HEK293 (cell line): Measurements from ENCODE around the gene TOR2A.
A peak's percentile ranks its signal among the peaks of the same experiment; 100 is the strongest.

ENCODE experiments used
- GLI2 ChIP-seq: fragments of 450-650 bp; formaldehyde crosslinking; IDR thresholded peaks from 2 replicates; pipeline ENCODE4; 2017; ENCODE audit warnings: missing biosample characterization, missing genetic modification characterization, low read depth, borderline replicate concordance
- GLIS2 ChIP-seq: fragments of 450-650 bp; formaldehyde crosslinking; IDR thresholded peaks from 2 replicates; pipeline ENCODE4 v1.5.1; 2016; ENCODE audit warnings: missing biosample characterization, missing genetic modification characterization
- KLF8 ChIP-seq: fragments of 450-650 bp; formaldehyde crosslinking; IDR thresholded peaks from 2 replicates; pipeline ENCODE4 v1.5.1; 2016; ENCODE audit warnings: missing biosample characterization, missing genetic modification characterization
- PRDM1 ChIP-seq: fragments of 450-650 bp; formaldehyde crosslinking; IDR thresholded peaks from 2 replicates; pipeline ENCODE4; 2016; ENCODE audit warnings: missing biosample characterization, missing genetic modification characterization
- REST ChIP-seq: fragments of 450-650 bp; formaldehyde crosslinking; IDR thresholded peaks from 2 replicates; pipeline ENCODE4 v1.5.1; 2016; ENCODE audit warnings: missing biosample characterization, missing genetic modification characterization
- SALL2 ChIP-seq: fragments of 450-650 bp; formaldehyde crosslinking; IDR thresholded peaks from 2 replicates; pipeline ENCODE4 v1.5.0; 2017; ENCODE audit warnings: missing biosample characterization, mild to moderate bottlenecking, missing genetic modification characterization, borderline replicate concordance
- SP3 ChIP-seq: fragments of 450-650 bp; formaldehyde crosslinking; IDR thresholded peaks from 2 replicates; pipeline ENCODE4 v1.5.1; 2016; ENCODE audit warnings: missing biosample characterization, missing genetic modification characterization
- YY2 ChIP-seq: fragments of 450-650 bp; formaldehyde crosslinking; IDR thresholded peaks from 2 replicates; pipeline ENCODE4 v1.5.1; 2016; ENCODE audit warnings: missing biosample characterization, missing genetic modification characterization
- ZBTB17 ChIP-seq: fragments of 450-650 bp; formaldehyde crosslinking; IDR thresholded peaks from 2 replicates; pipeline ENCODE4 v1.5.1; 2016; ENCODE audit warnings: missing biosample characterization, missing genetic modification characterization
- ZBTB20 ChIP-seq: fragments of 450-650 bp; formaldehyde crosslinking; IDR thresholded peaks from 2 replicates; pipeline ENCODE4 v1.5.1; 2016; ENCODE audit warnings: missing biosample characterization, missing genetic modification characterization
- ZBTB21 ChIP-seq: fragments of 450-650 bp; formaldehyde crosslinking; IDR thresholded peaks from 2 replicates; pipeline ENCODE4 v1.5.1; 2017; ENCODE audit warnings: missing biosample characterization, missing genetic modification characterization
- ZFP69B ChIP-seq: fragments of 450-650 bp; formaldehyde crosslinking; IDR thresholded peaks from 2 replicates; pipeline ENCODE4 v1.5.1; 2016; ENCODE audit warnings: missing biosample characterization, missing genetic modification characterization
- ZNF221 ChIP-seq: fragments of 450-650 bp; formaldehyde crosslinking; IDR thresholded peaks from 2 replicates; pipeline ENCODE4 v1.5.1; 2017; ENCODE audit warnings: missing biosample characterization, missing genetic modification characterization, borderline replicate concordance
- ZNF24 ChIP-seq: fragments of 450-650 bp; formaldehyde crosslinking; IDR thresholded peaks from 2 replicates; pipeline ENCODE4 v1.5.1; 2016; ENCODE audit warnings: missing biosample characterization, missing genetic modification characterization
- ZNF335 ChIP-seq: fragments of 450-650 bp; formaldehyde crosslinking; conservative IDR thresholded peaks from 2 replicates; pipeline ENCODE4 v1.5.1; 2016; ENCODE audit warnings: missing biosample characterization, missing genetic modification characterization
- ZNF341 ChIP-seq: fragments of 450-650 bp; formaldehyde crosslinking; IDR thresholded peaks from 2 replicates; pipeline ENCODE4; 2016; ENCODE audit warnings: low read depth, missing biosample characterization, missing genetic modification characterization
- ZNF354C ChIP-seq: fragments of 450-650 bp; formaldehyde crosslinking; IDR thresholded peaks from 2 replicates; pipeline ENCODE4 v1.5.1; 2016; ENCODE audit warnings: missing biosample characterization, missing genetic modification characterization, low read depth, borderline replicate concordance
- ZNF426 ChIP-seq: fragments of 450-650 bp; formaldehyde crosslinking; IDR thresholded peaks from 2 replicates; pipeline ENCODE4 v1.5.1; 2017; ENCODE audit warnings: missing biosample characterization, missing genetic modification characterization, mild to moderate bottlenecking, inconsistent platforms, moderate library complexity
- ZNF473 ChIP-seq: fragments of 450-650 bp; formaldehyde crosslinking; IDR thresholded peaks from 2 replicates; pipeline ENCODE4 v1.5.1; 2017; ENCODE audit warnings: missing biosample characterization, missing genetic modification characterization
- ZNF501 ChIP-seq: fragments of 450-650 bp; formaldehyde crosslinking; IDR thresholded peaks from 2 replicates; pipeline ENCODE4 v1.5.1; 2016; ENCODE audit warnings: missing biosample characterization, missing genetic modification characterization
- ZNF549 ChIP-seq: fragments of 450-650 bp; IDR thresholded peaks from 2 replicates; pipeline ENCODE4 v1.5.1; 2018; ENCODE audit warnings: missing biosample characterization, missing genetic modification characterization, mild to moderate bottlenecking, inconsistent platforms, moderate library complexity
- ZNF561 ChIP-seq: fragments of 450-650 bp; IDR thresholded peaks from 2 replicates; pipeline ENCODE4 v1.5.1; 2018; ENCODE audit warnings: missing biosample characterization, missing genetic modification characterization, borderline replicate concordance
- ZNF629 ChIP-seq: fragments of 450-650 bp; formaldehyde crosslinking; IDR thresholded peaks from 2 replicates; pipeline ENCODE4 v1.5.1; 2017; ENCODE audit warnings: missing biosample characterization, missing genetic modification characterization
- ZSCAN4 ChIP-seq: fragments of 450-650 bp; formaldehyde crosslinking; IDR thresholded peaks from 2 replicates; pipeline ENCODE4 v1.5.1; 2017; ENCODE audit warnings: missing biosample characterization, missing genetic modification characterization
- ZXDB ChIP-seq: fragments of 450-650 bp; formaldehyde crosslinking; IDR thresholded peaks from 2 replicates; pipeline ENCODE4 v1.5.1; 2016; ENCODE audit warnings: missing biosample characterization, missing genetic modification characterization
- TF ChIP-seq, protein P1 (sequence below): fragments of 450-650 bp; formaldehyde crosslinking; IDR thresholded peaks from 2 replicates; pipeline ENCODE4 v1.5.1; 2016; ENCODE audit warnings: missing biosample characterization, missing genetic modification characterization
- TF ChIP-seq, protein P2 (sequence below): fragments of 450-650 bp; formaldehyde crosslinking; IDR thresholded peaks from 2 replicates; pipeline ENCODE4 v1.5.1; 2016; ENCODE audit warnings: missing biosample characterization, missing genetic modification characterization
- TF ChIP-seq, protein P3 (sequence below): fragments of 450-650 bp; formaldehyde crosslinking; IDR thresholded peaks from 2 replicates; pipeline ENCODE4 v1.5.1; 2016; ENCODE audit warnings: missing biosample characterization, missing genetic modification characterization
- TF ChIP-seq, protein P4 (sequence below): fragments of 450-650 bp; formaldehyde crosslinking; optimal IDR thresholded peaks from 2 replicates; pipeline ENCODE3; 2016; ENCODE audit warnings: missing biosample characterization, mild to moderate bottlenecking, missing genetic modification characterization

The TOR2A gene

DNA sequence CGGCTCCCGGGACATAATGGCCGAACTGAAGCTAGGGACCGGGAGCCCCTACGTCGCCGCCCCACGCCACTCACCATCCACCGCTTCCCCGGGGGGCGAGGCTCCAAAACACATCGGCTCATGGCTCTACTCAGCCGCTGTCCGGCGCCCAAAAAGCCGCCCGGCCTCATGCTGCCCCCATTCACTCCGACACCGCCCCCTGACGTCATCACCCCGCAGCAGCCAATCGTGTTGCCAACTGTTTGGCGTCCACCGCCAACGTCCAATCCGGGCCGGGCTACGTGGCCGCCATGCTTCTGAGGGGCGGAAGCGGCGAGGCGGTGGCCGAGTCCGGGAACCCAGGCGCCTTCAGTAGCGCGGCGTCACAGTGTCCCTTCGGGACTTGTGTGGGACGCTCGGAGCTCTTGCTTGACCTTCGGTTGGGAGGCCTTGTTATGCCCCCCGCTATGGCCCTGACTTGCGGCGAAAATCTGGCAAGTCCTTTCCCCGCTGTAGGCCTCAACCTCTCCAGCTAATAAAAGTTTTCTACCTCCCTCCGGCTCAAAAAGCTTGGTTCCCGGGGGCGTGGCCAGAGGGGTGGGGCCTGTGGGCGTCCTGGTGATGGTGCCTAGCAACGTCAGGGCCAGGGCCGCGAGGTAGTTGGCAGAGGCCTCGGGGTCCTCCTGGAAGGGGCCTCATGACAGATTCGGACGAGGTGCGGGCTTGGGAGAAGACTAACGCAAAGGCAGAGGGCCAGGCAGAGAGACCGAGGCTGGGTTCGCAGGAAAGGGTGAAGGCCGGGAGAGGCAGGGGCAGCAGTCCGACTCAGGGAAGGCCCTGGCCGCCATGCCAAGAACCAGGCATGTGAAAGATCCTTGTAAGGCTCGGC lies 19.4 kb downstream of the TOR2A start, which contains the start of the genes PTRH1 and TTC16 (continued):
- TF ChIP-seq, protein P1, sequence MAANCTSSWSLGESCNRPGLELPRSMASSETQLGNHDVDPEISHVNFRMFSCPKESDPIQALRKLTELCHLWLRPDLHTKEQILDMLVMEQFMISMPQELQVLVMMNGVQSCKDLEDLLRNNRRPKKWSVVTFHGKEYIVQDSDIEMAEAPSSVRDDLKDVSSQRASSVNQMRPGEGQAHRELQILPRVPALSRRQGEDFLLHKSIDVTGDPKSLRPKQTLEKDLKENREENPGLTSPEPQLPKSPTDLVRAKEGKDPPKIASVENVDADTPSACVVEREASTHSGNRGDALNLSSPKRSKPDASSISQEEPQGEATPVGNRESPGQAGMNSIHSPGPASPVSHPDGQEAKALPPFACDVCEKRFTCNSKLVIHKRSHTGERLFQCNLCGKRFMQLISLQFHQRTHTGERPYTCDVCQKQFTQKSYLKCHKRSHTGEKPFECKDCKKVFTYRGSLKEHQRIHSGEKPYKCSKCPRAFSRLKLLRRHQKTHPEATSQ (tag by site-specific recombination), result peak; percentile 32; the same call in 1 of the 2 replicates
- no peak for TF ChIP-seq ZFP69B
- TF ChIP-seq SALL2 (tag by site-specific recombination), result no peak
- TF ChIP-seq ZXDB, result peak; percentile 42; the same call in 1 of the 2 replicates
- TF ChIP-seq ZNF473 (tag by site-specific recombination), result no peak
- TF ChIP-seq ZNF335 (tag by site-specific recombination), result peak; percentile 88
- TF ChIP-seq, protein P2, sequence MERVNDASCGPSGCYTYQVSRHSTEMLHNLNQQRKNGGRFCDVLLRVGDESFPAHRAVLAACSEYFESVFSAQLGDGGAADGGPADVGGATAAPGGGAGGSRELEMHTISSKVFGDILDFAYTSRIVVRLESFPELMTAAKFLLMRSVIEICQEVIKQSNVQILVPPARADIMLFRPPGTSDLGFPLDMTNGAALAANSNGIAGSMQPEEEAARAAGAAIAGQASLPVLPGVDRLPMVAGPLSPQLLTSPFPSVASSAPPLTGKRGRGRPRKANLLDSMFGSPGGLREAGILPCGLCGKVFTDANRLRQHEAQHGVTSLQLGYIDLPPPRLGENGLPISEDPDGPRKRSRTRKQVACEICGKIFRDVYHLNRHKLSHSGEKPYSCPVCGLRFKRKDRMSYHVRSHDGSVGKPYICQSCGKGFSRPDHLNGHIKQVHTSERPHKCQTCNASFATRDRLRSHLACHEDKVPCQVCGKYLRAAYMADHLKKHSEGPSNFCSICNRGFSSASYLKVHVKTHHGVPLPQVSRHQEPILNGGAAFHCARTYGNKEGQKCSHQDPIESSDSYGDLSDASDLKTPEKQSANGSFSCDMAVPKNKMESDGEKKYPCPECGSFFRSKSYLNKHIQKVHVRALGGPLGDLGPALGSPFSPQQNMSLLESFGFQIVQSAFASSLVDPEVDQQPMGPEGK (tag by site-specific recombination), result peak; percentile 89
- 0 out of 2 replicates have a peak, but pooled peaks have one; percentile 24 for TF ChIP-seq ZNF24 (tag by site-specific recombination)
- TF ChIP-seq GLI2 (tag by site-specific recombination), result no peak
- TF ChIP-seq REST, result peak; percentile 74
- no peak for TF ChIP-seq PRDM1 (tag by site-specific recombination)
- peak; percentile 61 for TF ChIP-seq ZNF341 (tag by site-specific recombination)
- peak; percentile 63; the same call in 1 of the 2 replicates for TF ChIP-seq ZNF561 (tag by site-specific recombination)
- no peak for TF ChIP-seq ZSCAN4 (tag by site-specific recombination)
- TF ChIP-seq ZNF221 (tag by site-specific recombination), result no peak
- TF ChIP-seq ZNF549 (tag by site-specific recombination), result no peak
- TF ChIP-seq YY2, result peak; percentile 87
- peak; percentile 81 for TF ChIP-seq ZBTB21 (tag by site-specific recombination)
- TF ChIP-seq, protein P3, sequence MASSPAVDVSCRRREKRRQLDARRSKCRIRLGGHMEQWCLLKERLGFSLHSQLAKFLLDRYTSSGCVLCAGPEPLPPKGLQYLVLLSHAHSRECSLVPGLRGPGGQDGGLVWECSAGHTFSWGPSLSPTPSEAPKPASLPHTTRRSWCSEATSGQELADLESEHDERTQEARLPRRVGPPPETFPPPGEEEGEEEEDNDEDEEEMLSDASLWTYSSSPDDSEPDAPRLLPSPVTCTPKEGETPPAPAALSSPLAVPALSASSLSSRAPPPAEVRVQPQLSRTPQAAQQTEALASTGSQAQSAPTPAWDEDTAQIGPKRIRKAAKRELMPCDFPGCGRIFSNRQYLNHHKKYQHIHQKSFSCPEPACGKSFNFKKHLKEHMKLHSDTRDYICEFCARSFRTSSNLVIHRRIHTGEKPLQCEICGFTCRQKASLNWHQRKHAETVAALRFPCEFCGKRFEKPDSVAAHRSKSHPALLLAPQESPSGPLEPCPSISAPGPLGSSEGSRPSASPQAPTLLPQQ (tag by site-specific recombination), result 0 out of 2 replicates have a peak, but pooled peaks have one; percentile 21
- peak; percentile 30; the same call in 1 of the 2 replicates for TF ChIP-seq ZNF501 (tag by site-specific recombination)
- peak; percentile 79; the same call in 1 of the 2 replicates for TF ChIP-seq KLF8 (tag by site-specific recombination)
- peak; percentile 99 for TF ChIP-seq ZBTB20 (tag by site-specific recombination)
- TF ChIP-seq SP3 (tag by site-specific recombination), result peak; percentile 96
- peak; percentile 52 for TF ChIP-seq GLIS2 (tag by site-specific recombination)
- TF ChIP-seq ZNF354C (tag by site-specific recombination), result no peak
- peak; percentile 92 for TF ChIP-seq ZNF629 (tag by site-specific recombination)
- peak; percentile 84 for TF ChIP-seq ZBTB17 (tag by site-specific recombination)
- TF ChIP-seq ZNF426, result no peak
- TF ChIP-seq, protein P4, sequence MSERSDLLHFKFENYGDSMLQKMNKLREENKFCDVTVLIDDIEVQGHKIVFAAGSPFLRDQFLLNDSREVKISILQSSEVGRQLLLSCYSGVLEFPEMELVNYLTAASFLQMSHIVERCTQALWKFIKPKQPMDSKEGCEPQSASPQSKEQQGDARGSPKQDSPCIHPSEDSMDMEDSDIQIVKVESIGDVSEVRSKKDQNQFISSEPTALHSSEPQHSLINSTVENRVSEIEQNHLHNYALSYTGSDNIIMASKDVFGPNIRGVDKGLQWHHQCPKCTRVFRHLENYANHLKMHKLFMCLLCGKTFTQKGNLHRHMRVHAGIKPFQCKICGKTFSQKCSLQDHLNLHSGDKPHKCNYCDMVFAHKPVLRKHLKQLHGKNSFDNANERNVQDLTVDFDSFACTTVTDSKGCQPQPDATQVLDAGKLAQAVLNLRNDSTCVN (tag by site-specific recombination), result peak; percentile 27
